ENCODE results near the gene LMAN2L.

The LMAN2L gene

DNA sequence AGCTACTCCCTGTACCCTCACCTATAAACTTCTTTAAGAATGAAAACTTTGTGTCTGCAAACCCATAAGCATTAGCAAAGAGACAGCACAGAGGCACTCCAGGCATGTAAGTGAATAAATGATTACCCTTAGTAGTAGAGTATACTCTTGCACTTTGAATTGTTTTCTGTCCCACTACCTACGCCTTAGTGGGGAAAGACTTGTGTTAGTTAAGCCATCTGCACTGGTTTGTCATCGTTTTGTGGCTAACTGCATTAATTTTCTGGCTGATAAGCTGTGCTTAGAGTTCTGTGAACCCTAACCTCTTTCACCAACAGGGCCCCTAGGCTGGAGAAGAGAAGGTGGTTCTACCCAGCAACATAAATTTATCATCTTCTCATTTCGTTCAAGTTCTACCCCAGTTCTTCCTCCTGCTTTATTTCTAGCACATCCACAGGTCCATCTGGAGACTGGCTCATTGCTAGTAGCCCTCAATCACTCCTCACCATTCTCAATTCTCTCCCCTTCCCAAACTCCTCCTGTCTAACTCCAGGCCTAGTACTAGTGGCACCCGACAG, 710 bp downstream of the LMAN2L start:
- Histone ChIP-seq H3K9ac (ENCODE audit: low read depth in 1 of 2, low read length in 2 of 2) (peak overlapping the region; percentile 63 to 86), H3K27me3 (ENCODE audit: control insufficient read depth in 2 of 2, insufficient read depth in 2 of 2, low read length in 2 of 2) (no peaks in the 10 kb centered on the region), H3K27ac (ENCODE audit: low read depth in 2 of 2, low read length in 2 of 2) (peak overlapping the region; percentile 67 to 75), H3K9me3 (ENCODE audit: control insufficient read depth in 2 of 2, low read length in 2 of 2) (no peaks in the 10 kb centered on the region), H3K4me3 (ENCODE audit: low read length in 2 of 2) (peak overlapping the region; percentile 70 to 91), H3K36me3 (ENCODE audit: control insufficient read depth in 2 of 2, insufficient read depth in 2 of 2, low read length in 2 of 2) (peaks cover 4 to 18% of the 10 kb centered on the region in 2 donors), H3K4me1 (ENCODE audit: control insufficient read depth in 2 of 2, insufficient read depth in 2 of 2, low read length in 2 of 2) (peaks cover 13 to 16% of the 10 kb centered on the region in 2 donors)

- no peak overlapping the region for H3K27ac ChIP-seq (ENCODE audit: low read depth in 2 of 2, low read length in 2 of 2)
- H3K4me3 ChIP-seq (ENCODE audit: low read length in 2 of 2): no peak overlapping the region
- H3K27me3 ChIP-seq (ENCODE audit: control insufficient read depth in 2 of 2, insufficient read depth in 2 of 2, low read length in 2 of 2): no peaks in the 10 kb centered on the region
- no peak overlapping the region for H3K9ac ChIP-seq (ENCODE audit: low read depth in 1 of 2, low read length in 2 of 2)
- no peaks in the 10 kb centered on the region for H3K9me3 ChIP-seq (ENCODE audit: control insufficient read depth in 2 of 2, low read length in 2 of 2)
- peaks cover 13 to 16% of the 10 kb centered on the region in 2 donors for H3K4me1 ChIP-seq (ENCODE audit: control insufficient read depth in 2 of 2, insufficient read depth in 2 of 2, low read length in 2 of 2)
- H3K36me3 ChIP-seq (ENCODE audit: control insufficient read depth in 2 of 2, insufficient read depth in 2 of 2, low read length in 2 of 2): peaks cover 17 to 31% of the 10 kb centered on the region in 2 donors
Observed at GRCh38 chr2:96737831-96738230, 2.0 kb downstream of the LMAN2L start.

GRCh38 chr2:96737251-96737650, 2.6 kb downstream of the LMAN2L start:
- no peaks in the 10 kb centered on the region for H3K27me3 ChIP-seq (ENCODE audit: control insufficient read depth in 2 of 2, insufficient read depth in 2 of 2, low read length in 2 of 2)

DNA sequence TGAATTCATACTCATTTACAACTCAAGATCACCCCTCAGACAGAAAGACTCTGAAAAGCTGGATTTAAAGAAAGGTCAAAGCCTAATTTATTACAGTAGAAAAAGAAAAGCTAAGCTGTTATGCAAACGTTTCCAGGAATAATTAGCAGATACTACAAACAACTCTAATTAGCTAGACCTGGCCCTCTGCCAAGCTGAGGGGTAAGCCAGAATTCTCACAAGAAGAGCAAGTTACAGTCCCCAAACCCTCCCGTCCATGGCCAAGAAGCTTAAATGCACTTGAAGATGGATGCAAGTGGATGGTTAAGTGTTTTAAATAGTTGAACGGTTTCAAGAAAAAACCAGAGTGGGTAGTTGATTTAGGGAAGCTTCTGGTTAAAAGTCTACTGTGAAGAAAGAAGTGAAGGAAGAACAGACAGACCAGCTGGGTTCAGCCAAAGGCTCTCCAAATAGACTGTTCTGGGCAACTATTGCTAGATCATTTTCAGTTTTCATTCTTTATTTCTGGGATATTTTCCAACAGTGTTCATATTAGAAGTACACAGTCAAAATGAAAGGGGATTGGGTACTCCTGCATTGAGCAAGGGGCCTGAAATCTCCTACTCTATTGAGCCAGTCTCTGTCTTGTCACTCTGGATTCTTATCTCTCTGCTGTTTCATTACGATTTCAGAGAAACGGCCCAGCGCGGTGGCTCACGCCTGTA, 4.8 kb downstream of the LMAN2L start:
- no peak overlapping the region for H3K9ac ChIP-seq (ENCODE audit: low read depth in 1 of 2, low read length in 2 of 2)
- no peak overlapping the region for H3K27ac ChIP-seq (ENCODE audit: low read depth in 2 of 2, low read length in 2 of 2)
- H3K4me1 ChIP-seq (ENCODE audit: control insufficient read depth in 2 of 2, insufficient read depth in 2 of 2, low read length in 2 of 2): peaks cover 11 to 13% of the 10 kb centered on the region in 2 donors
- peaks cover 25 to 48% of the 10 kb centered on the region in 2 donors for H3K36me3 ChIP-seq (ENCODE audit: control insufficient read depth in 2 of 2, insufficient read depth in 2 of 2, low read length in 2 of 2)
- H3K9me3 ChIP-seq (ENCODE audit: control insufficient read depth in 2 of 2, low read length in 2 of 2): no peaks in the 10 kb centered on the region
- no peak overlapping the region for H3K4me3 ChIP-seq (ENCODE audit: low read length in 2 of 2)
- H3K27me3 ChIP-seq (ENCODE audit: control insufficient read depth in 2 of 2, insufficient read depth in 2 of 2, low read length in 2 of 2): no peaks in the 10 kb centered on the region

More at GRCh38 chr2:96737251-96737650, 2.6 kb downstream of the LMAN2L start:
- Histone ChIP-seq H3K36me3 (ENCODE audit: control insufficient read depth in 2 of 2, insufficient read depth in 2 of 2, low read length in 2 of 2) (peaks cover 18 to 35% of the 10 kb centered on the region in 2 donors), H3K9ac (ENCODE audit: low read depth in 1 of 2, low read length in 2 of 2) (no peak overlapping the region), H3K4me1 (ENCODE audit: control insufficient read depth in 2 of 2, insufficient read depth in 2 of 2, low read length in 2 of 2) (peaks cover 13 to 16% of the 10 kb centered on the region in 2 donors), H3K27ac (ENCODE audit: low read depth in 2 of 2, low read length in 2 of 2) (no peak overlapping the region), H3K9me3 (ENCODE audit: control insufficient read depth in 2 of 2, low read length in 2 of 2) (no peaks in the 10 kb centered on the region), H3K4me3 (ENCODE audit: low read length in 2 of 2) (no peak overlapping the region)

- peaks cover 5 to 7% of the 10 kb centered on the region in 2 donors for H3K4me1 ChIP-seq (ENCODE audit: control insufficient read depth in 2 of 2, insufficient read depth in 2 of 2, low read length in 2 of 2)
- H3K27me3 ChIP-seq (ENCODE audit: control insufficient read depth in 2 of 2, insufficient read depth in 2 of 2, low read length in 2 of 2): no peaks in the 10 kb centered on the region
- no peak overlapping the region for H3K27ac ChIP-seq (ENCODE audit: low read depth in 2 of 2, low read length in 2 of 2)
- H3K36me3 ChIP-seq (ENCODE audit: control insufficient read depth in 2 of 2, insufficient read depth in 2 of 2, low read length in 2 of 2): peaks cover 25 to 49% of the 10 kb centered on the region in 2 donors
- H3K4me3 ChIP-seq (ENCODE audit: low read length in 2 of 2): no peak overlapping the region
- H3K9ac ChIP-seq (ENCODE audit: low read depth in 1 of 2, low read length in 2 of 2): no peak overlapping the region
- no peaks in the 10 kb centered on the region for H3K9me3 ChIP-seq (ENCODE audit: control insufficient read depth in 2 of 2, low read length in 2 of 2)
Observed at GRCh38 chr2:96733931-96734330, 5.9 kb downstream of the LMAN2L start.

GRCh38 chr2:96730212-96730611, 9.7 kb downstream of the LMAN2L start:
- Histone ChIP-seq H3K36me3 (ENCODE audit: control insufficient read depth in 2 of 2, insufficient read depth in 2 of 2, low read length in 2 of 2) (peaks cover 41 to 46% of the 10 kb centered on the region in 2 donors), H3K9me3 (ENCODE audit: control insufficient read depth in 2 of 2, low read length in 2 of 2) (no peaks in the 10 kb centered on the region), H3K4me1 (ENCODE audit: control insufficient read depth in 2 of 2, insufficient read depth in 2 of 2, low read length in 2 of 2) (no peaks in the 10 kb centered on the region), H3K9ac (ENCODE audit: low read depth in 1 of 2, low read length in 2 of 2) (no peak overlapping the region), H3K4me3 (ENCODE audit: low read length in 2 of 2) (no peak overlapping the region), H3K27ac (ENCODE audit: low read depth in 2 of 2, low read length in 2 of 2) (no peak overlapping the region), H3K27me3 (ENCODE audit: control insufficient read depth in 2 of 2, insufficient read depth in 2 of 2, low read length in 2 of 2) (no peaks in the 10 kb centered on the region)

- Histone ChIP-seq H3K9me3 (ENCODE audit: control insufficient read depth in 2 of 2, low read length in 2 of 2) (no peaks in the 10 kb centered on the region), H3K27ac (ENCODE audit: low read depth in 2 of 2, low read length in 2 of 2) (no peak overlapping the region), H3K9ac (ENCODE audit: low read depth in 1 of 2, low read length in 2 of 2) (no peak overlapping the region), H3K27me3 (ENCODE audit: control insufficient read depth in 2 of 2, insufficient read depth in 2 of 2, low read length in 2 of 2) (no peaks in the 10 kb centered on the region), H3K4me3 (ENCODE audit: low read length in 2 of 2) (no peak overlapping the region), H3K4me1 (ENCODE audit: control insufficient read depth in 2 of 2, insufficient read depth in 2 of 2, low read length in 2 of 2) (no peaks in the 10 kb centered on the region), H3K36me3 (ENCODE audit: control insufficient read depth in 2 of 2, insufficient read depth in 2 of 2, low read length in 2 of 2) (peaks cover 41% of the 10 kb centered on the region in 2 donors)
Observed at GRCh38 chr2:96729748-96730147, 10.1 kb downstream of the LMAN2L start.

GRCh38 chr2:96727431-96727830, 12.4 kb downstream of the LMAN2L start:
- Histone ChIP-seq H3K36me3 (ENCODE audit: control insufficient read depth in 2 of 2, insufficient read depth in 2 of 2, low read length in 2 of 2) (peaks cover 19 to 23% of the 10 kb centered on the region in 2 donors), H3K4me3 (ENCODE audit: low read length in 2 of 2) (no peak overlapping the region), H3K4me1 (ENCODE audit: control insufficient read depth in 2 of 2, insufficient read depth in 2 of 2, low read length in 2 of 2) (no peaks in the 10 kb centered on the region), H3K9ac (ENCODE audit: low read depth in 1 of 2, low read length in 2 of 2) (no peak overlapping the region), H3K9me3 (ENCODE audit: control insufficient read depth in 2 of 2, low read length in 2 of 2) (no peaks in the 10 kb centered on the region), H3K27ac (ENCODE audit: low read depth in 2 of 2, low read length in 2 of 2) (no peak overlapping the region), H3K27me3 (ENCODE audit: control insufficient read depth in 2 of 2, insufficient read depth in 2 of 2, low read length in 2 of 2) (no peaks in the 10 kb centered on the region)

DNA sequence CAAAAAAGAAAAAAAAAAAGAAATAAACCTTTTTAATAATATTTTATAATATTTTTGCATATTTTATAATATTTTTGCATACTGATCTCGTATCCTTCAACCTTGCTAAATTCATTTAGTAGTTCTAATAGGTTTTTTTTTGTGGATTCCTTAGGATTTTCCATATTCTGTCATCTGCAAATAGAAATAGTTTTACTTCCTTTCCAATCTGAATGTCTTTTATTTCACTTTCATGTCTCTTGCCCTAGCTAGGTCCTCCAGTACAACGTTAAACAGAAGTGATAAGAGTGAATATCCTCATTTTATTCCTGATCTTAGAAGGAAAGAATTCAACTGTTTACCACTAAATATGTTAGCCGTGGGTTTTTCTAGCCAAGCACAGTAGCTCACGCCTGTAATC, 13.7 kb downstream of the LMAN2L start:
- Histone ChIP-seq H3K9me3 (ENCODE audit: control insufficient read depth in 2 of 2, low read length in 2 of 2) (no peaks in the 10 kb centered on the region), H3K9ac (ENCODE audit: low read depth in 1 of 2, low read length in 2 of 2) (no peak overlapping the region), H3K36me3 (ENCODE audit: control insufficient read depth in 2 of 2, insufficient read depth in 2 of 2, low read length in 2 of 2) (peaks cover 17 to 20% of the 10 kb centered on the region in 2 donors), H3K27ac (ENCODE audit: low read depth in 2 of 2, low read length in 2 of 2) (no peak overlapping the region), H3K4me3 (ENCODE audit: low read length in 2 of 2) (no peak overlapping the region), H3K4me1 (ENCODE audit: control insufficient read depth in 2 of 2, insufficient read depth in 2 of 2, low read length in 2 of 2) (no peaks in the 10 kb centered on the region), H3K27me3 (ENCODE audit: control insufficient read depth in 2 of 2, insufficient read depth in 2 of 2, low read length in 2 of 2) (no peaks in the 10 kb centered on the region)

- H3K27ac ChIP-seq (ENCODE audit: low read depth in 2 of 2, low read length in 2 of 2): no peak overlapping the region
- H3K9ac ChIP-seq (ENCODE audit: low read depth in 1 of 2, low read length in 2 of 2): no peak overlapping the region
- no peaks in the 10 kb centered on the region for H3K9me3 ChIP-seq (ENCODE audit: control insufficient read depth in 2 of 2, low read length in 2 of 2)
- H3K36me3 ChIP-seq (ENCODE audit: control insufficient read depth in 2 of 2, insufficient read depth in 2 of 2, low read length in 2 of 2): peaks cover 13 to 15% of the 10 kb centered on the region in 2 donors
- H3K4me1 ChIP-seq (ENCODE audit: control insufficient read depth in 2 of 2, insufficient read depth in 2 of 2, low read length in 2 of 2): peaks cover 9 to 10% of the 10 kb centered on the region in 2 donors
- H3K4me3 ChIP-seq (ENCODE audit: low read length in 2 of 2): no peak overlapping the region
- H3K27me3 ChIP-seq (ENCODE audit: control insufficient read depth in 2 of 2, insufficient read depth in 2 of 2, low read length in 2 of 2): no peaks in the 10 kb centered on the region
Observed at GRCh38 chr2:96716388-96716787, 23.5 kb downstream of the LMAN2L start.

Measured in mucosa of rectum (tissue), 2 donors.